ENCODE data around the gene REPS2.
"Not testable (repeated sequence)": the region's sequence is repeated elsewhere in the genome, so short reads cannot be mapped to it uniquely, and the experiment has no call there.

REPS2 gene

GRCh38 chrX:16946361-16946964, at the start of gene REPS2:
Gene REPS2 (plus strand): TSS chrX:16946658. CDS start chrX:16946862, 204 bp downstream.
- peak in 1 of 2 experiments; percentile 22 for DNase-seq

- DNase-seq: no peak
Observed at GRCh38 chrX:16897445-16897844, 49.0 kb upstream of the REPS2 start.

DNA sequence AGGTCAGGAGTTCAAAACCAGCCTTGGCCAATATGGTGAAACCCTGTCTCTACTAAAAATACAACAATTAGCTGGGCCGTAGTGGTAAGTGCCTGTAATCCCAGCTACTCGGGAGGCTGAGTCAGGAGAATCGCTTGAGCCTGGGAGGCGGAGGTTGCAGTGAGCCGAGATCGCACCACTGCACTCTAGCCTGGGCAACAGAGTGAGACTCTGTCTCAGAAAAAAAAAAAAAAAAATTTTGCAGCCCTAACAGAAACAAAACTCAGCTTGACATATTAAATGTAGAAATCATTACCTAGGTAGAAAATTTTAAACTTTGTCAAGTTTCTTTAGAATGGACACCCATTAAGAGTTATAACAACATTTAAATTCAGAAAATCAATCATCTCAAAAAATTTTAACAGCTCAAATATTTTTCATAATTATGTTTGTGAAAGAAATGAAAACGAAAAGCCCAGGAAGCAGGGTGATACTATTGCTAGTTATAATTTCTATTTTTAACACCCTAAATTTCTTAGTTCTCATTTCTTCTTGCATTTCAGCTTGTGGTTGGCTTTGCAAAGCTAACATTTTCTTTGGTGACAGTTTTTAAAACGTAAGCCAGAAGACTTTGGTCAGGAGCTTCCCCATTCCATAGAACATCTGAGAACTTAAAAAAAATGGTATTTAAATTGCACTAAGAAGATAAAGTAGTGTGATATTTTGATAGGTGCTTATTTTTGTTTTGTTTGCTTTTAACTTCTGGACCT, 43.0 kb upstream of the REPS2 start:
- no peak for DNase-seq

DNA sequence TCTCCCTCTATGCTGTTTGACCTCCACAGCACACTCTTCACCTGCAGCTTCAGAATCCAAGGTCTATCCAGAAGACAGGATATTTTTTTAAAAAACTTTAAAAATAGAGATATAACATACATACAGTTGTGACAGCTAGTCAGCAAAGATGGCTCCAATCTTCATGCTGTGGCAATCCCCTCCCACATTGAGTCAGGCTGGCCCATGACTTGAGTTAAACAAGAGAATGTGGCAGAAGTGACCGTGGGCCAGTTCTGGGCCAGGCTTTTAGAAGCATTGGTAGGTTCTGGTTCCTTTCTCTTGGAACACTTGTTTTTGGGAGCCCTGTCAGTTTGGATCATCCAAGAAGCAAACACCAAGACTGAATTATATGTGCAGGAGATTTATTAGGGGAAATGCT, 36.1 kb upstream of the REPS2 start:
- DNase-seq: no peak

DNA sequence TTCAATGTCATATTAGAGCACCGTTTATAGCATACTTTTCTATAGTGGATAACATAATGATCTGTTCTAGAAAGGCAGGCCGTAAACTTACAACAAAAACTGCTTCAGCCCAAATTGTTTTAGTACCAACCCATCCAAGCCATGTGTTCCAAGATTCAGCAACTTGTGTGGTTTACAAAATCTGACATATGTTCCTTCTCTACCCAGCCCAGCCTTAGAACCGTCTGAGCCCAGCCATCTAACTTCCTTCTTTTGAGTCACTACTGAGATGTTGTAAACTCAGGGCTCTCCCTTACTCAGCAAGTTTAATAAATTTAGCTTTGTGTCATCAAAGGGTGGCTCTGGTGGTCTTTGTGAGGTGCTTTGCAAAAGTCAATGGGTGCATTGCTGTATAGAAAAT, 32.4 kb upstream of the REPS2 start:
- DNase-seq: no peak

- no peak for DNase-seq
Observed at GRCh38 chrX:16916561-16916960, 29.9 kb upstream of the REPS2 start.

DNA sequence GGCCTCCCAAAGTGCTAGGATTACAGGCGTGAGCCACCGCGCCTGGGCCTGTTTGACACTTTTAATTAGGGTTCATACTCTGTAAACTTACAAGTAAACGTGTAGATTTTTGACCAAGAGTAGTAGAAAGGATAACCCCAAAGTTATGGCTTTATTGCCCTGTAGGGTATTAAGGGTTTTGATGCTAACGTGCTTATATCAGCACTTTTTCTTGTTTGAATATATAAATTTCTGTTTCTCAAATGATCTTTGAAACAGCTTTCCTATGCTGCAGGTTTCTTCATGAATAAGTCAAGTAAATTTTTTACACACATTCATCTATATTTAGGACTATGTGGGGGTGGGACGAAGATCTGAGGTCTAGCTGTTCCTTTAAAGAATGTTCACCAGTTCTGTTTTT, 29.3 kb upstream of the REPS2 start:
- no peak for DNase-seq

DNA sequence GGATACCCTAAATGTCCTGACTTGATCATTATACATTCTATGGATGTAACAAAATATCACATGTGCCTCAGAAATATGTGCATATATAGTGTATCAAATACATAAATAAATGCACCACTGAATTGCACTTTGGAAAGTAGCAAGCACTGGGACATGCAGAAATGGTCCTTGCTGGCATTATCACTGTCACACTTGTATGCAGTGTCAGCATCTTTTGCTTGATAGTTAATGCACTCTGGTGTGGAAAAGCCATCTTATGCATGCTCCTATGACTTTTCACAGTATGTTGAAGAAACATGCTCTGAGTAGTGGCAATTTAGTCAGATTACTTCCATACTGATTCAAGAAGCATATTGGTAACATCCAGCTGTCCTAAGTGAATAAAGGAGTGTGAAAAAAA, 27.5 kb upstream of the REPS2 start:
- DNase-seq: no peak

DNA sequence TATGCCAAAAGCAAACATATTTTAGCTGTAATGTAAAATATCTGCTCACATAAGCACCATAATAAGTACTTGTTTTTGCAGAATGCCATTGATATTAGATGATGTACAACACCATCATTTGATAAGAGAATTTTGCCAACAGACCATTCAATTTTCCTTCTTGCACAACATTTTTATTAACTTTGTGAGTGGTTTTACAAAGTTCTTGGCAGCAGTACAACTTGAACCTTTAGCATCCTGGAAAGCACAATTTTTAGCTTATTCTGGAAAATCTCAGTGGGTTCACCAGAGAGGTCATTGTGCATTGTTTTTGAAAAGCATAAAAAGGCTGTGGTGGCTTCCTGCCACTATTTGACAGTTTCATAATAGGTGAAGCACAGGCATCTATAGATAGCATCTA, 26.4 kb upstream of the REPS2 start:
- DNase-seq: no peak

DNA sequence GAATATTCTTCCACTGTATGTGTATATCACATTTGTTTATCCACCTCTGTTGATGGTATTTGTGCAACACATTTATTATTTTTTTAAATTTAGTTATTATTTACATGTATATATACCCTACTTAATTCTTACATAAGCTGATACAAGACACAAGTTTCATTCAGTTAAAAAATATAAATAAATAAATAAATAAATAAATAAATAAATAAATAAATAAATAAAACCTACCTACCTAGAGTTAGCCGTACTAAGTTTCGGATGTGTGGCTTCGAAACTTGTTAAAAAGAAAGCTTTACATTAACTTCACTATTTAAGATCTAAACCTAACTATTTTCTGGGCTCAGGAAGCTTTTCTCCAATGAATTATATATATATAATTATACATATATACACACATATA, 23.3 kb upstream of the REPS2 start:
- no peak for DNase-seq

DNA sequence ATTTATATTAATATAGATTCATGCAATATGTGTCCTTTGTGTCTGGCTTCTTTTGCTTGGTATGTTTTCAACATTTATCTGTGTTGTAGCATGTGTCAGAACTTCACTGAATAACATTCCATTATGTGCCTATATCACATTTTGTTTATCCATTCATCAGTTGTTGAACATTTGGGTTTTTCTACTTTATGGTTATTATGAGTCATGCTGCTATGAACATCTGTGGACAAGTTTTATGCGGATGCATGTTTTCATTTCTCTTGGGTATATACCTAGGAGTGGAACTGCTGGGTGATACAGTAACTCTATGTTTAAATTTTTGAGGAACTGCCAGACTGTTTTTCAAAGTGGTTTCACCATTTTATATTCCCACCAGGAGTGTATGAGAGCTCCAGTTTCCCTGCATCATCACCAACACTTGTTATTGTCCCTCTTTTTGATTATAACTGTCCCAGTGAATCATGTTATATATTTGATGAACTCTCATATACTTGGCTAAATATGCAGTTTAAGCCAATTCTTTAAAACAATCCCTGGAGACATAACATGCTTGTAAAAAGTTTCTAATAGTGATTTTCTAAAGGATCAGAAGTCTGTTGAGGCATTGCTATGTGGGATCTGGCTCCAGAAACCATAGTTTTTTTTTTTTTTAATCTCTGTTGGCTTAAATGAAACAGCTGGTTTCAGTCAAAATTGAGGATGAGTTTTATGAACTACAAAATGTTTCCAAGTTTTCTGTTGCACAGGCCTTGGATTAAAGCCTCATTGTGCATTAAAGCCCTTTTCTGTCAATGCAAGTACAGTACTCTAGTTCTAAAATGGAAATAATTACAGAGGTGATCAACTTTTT, 21.6 kb upstream of the REPS2 start:
- no peak for DNase-seq

GRCh38 chrX:16930392-16930791, 16.1 kb upstream of the REPS2 start:
- no peak for DNase-seq

DNA sequence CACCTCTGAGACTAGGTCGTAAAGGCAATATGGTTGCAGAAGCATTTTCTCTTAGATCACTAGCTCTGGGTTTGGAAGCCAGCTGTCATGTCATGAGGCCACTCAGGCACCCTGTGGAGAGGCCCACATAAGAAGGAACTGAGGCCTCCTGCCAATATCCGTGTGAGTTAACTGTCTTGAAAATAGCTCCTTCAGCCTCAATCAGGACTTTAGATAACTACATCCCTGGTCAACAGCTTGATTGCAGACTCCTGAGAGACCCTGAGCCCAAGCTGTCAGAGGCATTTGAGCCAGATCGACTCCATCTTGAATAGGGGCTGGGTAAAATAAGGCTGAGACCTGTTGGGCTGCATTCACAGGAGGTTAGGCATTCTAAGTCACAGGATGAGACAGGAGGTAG, 15.1 kb upstream of the REPS2 start:
- DNase-seq: no peak

GRCh38 chrX:16931855-16932575, 14.4 kb upstream of the REPS2 start:
- no peak for DNase-seq

- no peak for DNase-seq
Observed at GRCh38 chrX:16934185-16934584, 12.3 kb upstream of the REPS2 start.

DNA sequence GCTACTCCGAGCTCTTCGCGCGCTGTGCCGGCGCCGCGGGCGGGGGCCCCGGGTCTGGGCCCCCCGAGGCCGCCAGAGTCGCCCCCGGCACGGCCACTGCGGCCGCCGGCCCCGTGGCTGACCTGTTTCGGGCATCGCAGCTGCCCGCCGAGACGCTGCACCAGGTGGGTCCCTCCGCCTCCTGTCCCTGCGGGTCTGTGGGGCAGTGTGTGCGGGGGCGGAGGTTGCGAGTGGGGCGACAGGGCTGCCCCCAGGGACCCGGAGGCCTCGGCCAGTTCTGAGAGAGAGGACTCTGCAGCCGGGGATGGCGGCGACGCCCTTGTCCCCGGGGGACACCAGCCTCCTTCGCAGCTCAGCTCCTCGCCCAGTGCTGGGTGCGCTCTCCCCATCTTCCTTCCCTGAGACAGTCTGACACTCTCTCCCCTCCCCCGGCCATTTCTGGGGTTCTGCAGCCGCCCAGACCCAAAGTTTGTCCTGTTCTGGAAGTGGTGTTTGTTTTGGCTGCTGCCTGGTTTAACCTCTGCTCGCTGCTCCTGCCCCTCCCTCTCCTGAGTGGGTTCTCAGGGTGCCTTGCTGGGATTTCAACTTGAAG, 609 bp downstream of the REPS2 start:
- DNase-seq: no peak

DNA sequence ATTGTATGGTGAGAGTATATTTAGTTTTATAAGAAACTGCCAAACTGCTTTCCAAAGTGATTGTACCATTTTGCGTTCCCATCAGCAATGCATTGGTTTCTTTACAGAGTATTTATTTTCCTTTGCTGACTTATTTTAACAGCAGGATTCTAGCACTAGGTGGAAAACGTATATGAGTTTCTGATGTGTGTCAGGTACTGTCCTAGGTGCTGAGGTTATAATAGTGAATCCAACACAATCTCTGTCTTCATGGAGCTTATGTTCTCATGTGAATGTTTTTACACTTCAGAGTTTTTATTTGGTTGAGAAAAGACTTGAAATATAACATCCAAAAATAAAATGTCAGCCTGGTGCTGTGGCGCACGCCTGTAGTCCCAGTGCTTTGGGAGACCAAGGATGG, 4.0 kb downstream of the REPS2 start:
- no peak for DNase-seq

GRCh38 chrX:16953606-16954211, 7.3 kb downstream of the REPS2 start:
- DNase-seq: no peak

DNA sequence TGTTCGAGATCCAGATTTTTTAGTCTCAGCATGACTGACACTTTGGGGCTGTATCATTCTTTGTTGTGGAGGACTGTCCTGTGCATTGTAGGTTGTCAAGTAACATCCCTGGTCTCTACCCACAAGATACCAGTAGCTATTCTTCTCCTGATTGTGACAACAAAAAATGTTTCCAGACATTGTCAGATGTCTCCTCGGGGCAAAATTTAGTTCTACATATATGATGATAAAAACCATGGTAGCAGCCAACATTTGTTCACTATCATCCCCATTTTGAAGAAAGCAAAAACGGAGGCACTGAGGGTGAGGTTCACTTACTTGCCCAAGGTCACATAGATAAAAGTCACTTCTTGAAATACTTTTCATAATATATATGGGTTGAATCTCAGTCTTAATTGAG, 11.3 kb downstream of the REPS2 start:
- no peak for DNase-seq

GRCh38 chrX:16958356-16958755, 11.9 kb downstream of the REPS2 start:
- DNase-seq: no peak

DNA sequence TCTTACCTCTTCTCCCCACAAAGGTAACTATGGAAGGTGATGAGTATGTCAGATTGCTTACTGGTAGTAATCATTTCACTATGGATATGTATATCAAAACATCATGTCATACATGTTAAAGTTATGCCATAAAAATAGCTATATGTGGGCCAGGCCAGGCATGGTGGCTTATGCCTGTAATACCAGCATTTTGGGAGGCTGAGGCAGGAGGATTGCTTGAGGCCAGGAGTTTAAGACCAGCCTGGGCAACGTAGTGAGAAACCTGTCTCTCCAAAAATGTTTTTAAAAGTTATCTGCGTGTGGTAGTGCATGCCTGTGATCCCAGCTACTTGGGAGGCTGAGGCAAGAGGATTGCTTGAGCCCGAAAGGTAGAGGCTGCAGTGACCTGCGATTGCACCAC, 16.2 kb downstream of the REPS2 start:
- DNase-seq: not testable (repeated sequence)

DNA sequence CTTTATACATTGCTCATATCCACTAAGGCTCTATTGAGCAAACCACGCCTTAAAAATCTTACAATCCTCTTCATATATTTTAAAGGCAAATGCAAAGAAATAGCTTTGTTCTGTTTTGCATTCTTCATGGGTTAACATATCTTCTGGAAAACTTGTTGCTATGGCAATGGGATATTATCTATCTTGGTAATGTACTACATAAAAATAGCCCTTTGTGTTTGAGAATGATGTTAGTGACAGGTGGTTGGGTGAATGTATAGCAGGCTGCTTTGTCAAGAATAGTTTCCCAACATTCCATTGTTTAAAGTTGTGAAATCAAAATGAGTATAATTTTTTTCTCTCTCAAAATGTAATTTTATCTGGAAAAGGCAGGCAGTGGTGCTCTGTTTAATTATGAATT, 16.8 kb downstream of the REPS2 start:
- DNase-seq: no peak
